ENCODE data around the gene SNX32.
"Not testable (repeated sequence)": the region's sequence is repeated elsewhere in the genome, so short reads cannot be mapped to it uniquely, and the experiment has no call there.

Gene SNX32

GRCh38 chr11:65843811-65844210, 10.0 kb downstream of the SNX32 start:
- no peak overlapping the region for H3K4me3 ChIP-seq (ENCODE audit: low read depth, low read length)
- CTCF ChIA-PET = interaction anchor here (1.2 to 2.4 kb wide), 5 partner anchors 16 to 138 kb away, joined by 3 to 6 read pairs (median 4); partner anchors contain the start of genes FIBP and MUS81
- DNase-seq (ENCODE audit: low read depth, low spot score) = no peak
- TF ChIP-seq CTCF (IDR thresholded peaks at IDR 0.05; ENCODE audit: insufficient read depth, low read length, missing control alignments) = no peak
- POLR2A ChIA-PET = no interaction called here

- ChIA-PET POLR2A (no interaction called here), CTCF (interaction anchor here (1.3 to 2.4 kb wide), 4 partner anchors 16 to 139 kb away, joined by 3 to 6 read pairs (median 4); partner anchors contain the start of gene MUS81)
- H3K4me3 ChIP-seq (ENCODE audit: low read depth, low read length) = no peak overlapping the region
- DNase-seq (ENCODE audit: low read depth, low spot score) = no peak
- TF ChIP-seq CTCF (IDR thresholded peaks at IDR 0.05; ENCODE audit: insufficient read depth, low read length, missing control alignments) = no peak
Measured at GRCh38 chr11:65844231-65844872, 10.6 kb downstream of the SNX32 start.

- DNase-seq (ENCODE audit: low read depth, low spot score) = no peak
- ChIA-PET CTCF (interaction anchor here (0.9 to 5.3 kb wide), 5 partner anchors 9 to 30 kb away, joined by 3 to 41 read pairs (median 5); partner anchors contain the start of gene MUS81), POLR2A (interaction anchor here (0.6 to 4.3 kb wide), 4 partner anchors 11 to 14 kb away, joined by 3 to 42 read pairs (median 4); partner anchors contain the start of genes CFL1, MUS81 and SNX32)
- no peak overlapping the region for H3K4me3 ChIP-seq (ENCODE audit: low read depth, low read length)
- no peak for TF ChIP-seq CTCF (IDR thresholded peaks at IDR 0.05; ENCODE audit: insufficient read depth, low read length, missing control alignments)
Measured at GRCh38 chr11:65847746-65848145, 14.0 kb downstream of the SNX32 start.

GRCh38 chr11:65848693-65849092, 14.9 kb downstream of the SNX32 start:
- POLR2A ChIA-PET = interaction anchor here (0.6 to 4.3 kb wide), 5 partner anchors 10 to 758 kb away, joined by 3 to 42 read pairs (median 3); partner anchors contain the start of genes CFL1, MUS81 and SNX32
- CTCF ChIA-PET = interaction anchor here (0.9 to 5.3 kb wide), 3 partner anchors 11 to 36 kb away, joined by 4 to 41 read pairs (median 5); partner anchors contain the start of gene MUS81
- not testable (repeated sequence) for DNase-seq (ENCODE audit: low read depth, low spot score); H3K4me3 ChIP-seq (ENCODE audit: low read depth, low read length)

GRCh38 chr11:65849366-65849765, 15.6 kb downstream of the SNX32 start:
- no peak for DNase-seq (ENCODE audit: low read depth, low spot score)
- no peak overlapping the region for H3K4me3 ChIP-seq (ENCODE audit: low read depth, low read length)
- POLR2A ChIA-PET = interaction anchor here (1.3 to 4.3 kb wide), 4 partner anchors 10 to 130 kb away, joined by 5 to 42 read pairs (median 5); partner anchors contain the start of genes CFL1, MUS81 and SNX32
- no peak for TF ChIP-seq CTCF (IDR thresholded peaks at IDR 0.05; ENCODE audit: insufficient read depth, low read length, missing control alignments)
- CTCF ChIA-PET = interaction anchor here (1.6 to 5.3 kb wide), 2 partner anchors 11 to 31 kb away, joined by 3 to 41 read pairs; partner anchors contain the start of gene MUS81

- no peak for TF ChIP-seq CTCF (IDR thresholded peaks at IDR 0.05; ENCODE audit: insufficient read depth, low read length, missing control alignments)
- H3K4me3 ChIP-seq (ENCODE audit: low read depth, low read length) = no peak overlapping the region
- POLR2A ChIA-PET = interaction anchor here (0.6 to 4.3 kb wide), 5 partner anchors 9 to 235 kb away, joined by 3 to 42 read pairs (median 5); partner anchors contain the start of genes CFL1, MUS81 and SNX32
- DNase-seq (ENCODE audit: low read depth, low spot score) = no peak
- CTCF ChIA-PET = interaction anchor here (0.7 to 5.3 kb wide), 3 partner anchors 10 to 138 kb away, joined by 3 to 41 read pairs (median 3); partner anchors contain the start of gene MUS81
Measured at GRCh38 chr11:65849771-65850216, 16.0 kb downstream of the SNX32 start.

Measured in AG04449 (cell line).